GM21529 (cell line): ENCODE data around the gene DIAPH3.

Experiments
- ATAC-seq: cut with Tn5 transposase; IDR thresholded peaks from one replicate; pipeline ENCODE4 v1.9.1; 2021; ENCODE audit not compliant: unreplicated experiment

The DIAPH3 gene

DNA sequence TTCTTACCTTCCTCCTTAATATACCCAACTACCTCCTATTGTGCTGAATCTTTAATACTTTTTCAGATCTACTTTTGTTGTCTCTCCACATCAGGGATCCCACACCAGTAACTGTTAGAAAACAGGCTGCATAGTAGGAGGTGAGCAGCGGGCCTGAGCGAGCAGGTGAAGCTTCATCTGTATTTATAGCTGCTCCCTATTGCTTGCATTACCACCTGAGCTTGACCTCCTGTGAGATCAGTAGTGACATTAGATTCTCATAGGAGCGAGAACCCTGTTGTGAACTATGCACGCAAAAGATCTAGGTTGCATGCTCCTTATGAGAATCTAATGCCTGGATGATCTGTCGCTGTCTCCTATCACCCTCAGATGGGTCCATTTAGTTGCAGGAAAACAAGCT is 279.8 kb downstream of the DIAPH3 start:
- no peak for ATAC-seq

DNA sequence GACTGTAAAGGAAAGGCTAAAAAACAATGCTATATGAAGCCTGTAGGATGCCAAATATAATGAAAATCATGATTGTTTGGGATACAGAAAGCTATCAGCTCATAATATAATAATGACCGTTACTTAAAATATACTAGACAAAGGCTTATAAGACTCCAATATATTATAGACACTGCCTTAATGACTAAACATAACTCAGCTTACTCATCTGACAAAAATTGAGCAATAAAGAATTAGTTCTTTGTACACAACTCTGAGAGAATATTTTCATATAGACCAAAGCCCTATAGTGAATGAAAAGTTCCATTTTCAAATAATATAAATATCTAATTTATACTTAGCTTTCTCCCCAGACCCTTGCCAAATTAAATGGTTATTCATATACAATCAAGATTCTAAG is 283.3 kb downstream of the DIAPH3 start:
- ATAC-seq, result no peak

GRCh38 chr13:59879281-59879680 is 284.4 kb downstream of the DIAPH3 start:
- no peak for ATAC-seq

GRCh38 chr13:59877933-59878332 is 285.8 kb downstream of the DIAPH3 start:
- ATAC-seq, result no peak

GRCh38 chr13:59874973-59875372 is 288.8 kb downstream of the DIAPH3 start:
- no peak for ATAC-seq

- ATAC-seq, result no peak
These were observed 289.9 kb downstream of the DIAPH3 start for GRCh38 chr13:59873856-59874255.

GRCh38 chr13:59873309-59873708 is 290.4 kb downstream of the DIAPH3 start:
- no peak for ATAC-seq

DNA sequence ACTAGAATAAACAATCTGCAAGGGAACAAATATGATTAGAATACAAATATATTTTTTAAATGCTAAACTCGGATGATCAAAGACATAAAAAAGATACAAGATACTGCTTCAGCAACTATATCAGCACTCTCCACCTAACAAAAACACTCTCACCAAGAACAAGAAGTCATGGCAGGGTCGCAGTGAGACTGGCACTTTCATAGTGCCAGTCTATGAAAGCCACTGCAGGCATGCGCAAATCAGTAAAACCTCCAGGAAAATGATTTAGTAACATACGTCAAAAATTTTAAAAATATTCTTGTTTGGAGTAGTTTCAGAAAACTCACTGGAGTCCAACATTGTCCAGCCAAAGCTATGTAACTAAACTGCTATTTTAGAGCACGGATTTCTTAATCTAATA is 295.9 kb downstream of the DIAPH3 start:
- ATAC-seq, result no peak

DNA sequence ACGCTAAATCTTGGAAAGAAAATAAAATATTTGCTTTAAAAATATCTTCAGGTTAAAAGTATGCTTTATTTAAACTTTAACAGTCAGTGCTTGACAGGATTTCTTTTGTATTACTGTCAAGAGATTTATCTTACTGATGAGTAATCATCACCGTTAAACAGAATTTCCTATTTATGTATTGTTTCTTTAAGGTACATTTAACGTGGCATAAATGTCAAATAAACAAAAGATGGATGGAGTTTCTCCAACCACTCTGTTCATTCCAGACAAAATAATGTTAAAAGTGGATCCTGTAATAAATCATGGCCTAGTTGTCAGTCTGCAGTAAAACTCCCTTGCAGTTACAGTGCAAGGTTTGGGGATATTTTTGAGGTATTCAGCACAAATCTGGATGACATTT is 298.3 kb downstream of the DIAPH3 start:
- ATAC-seq, result no peak

DNA sequence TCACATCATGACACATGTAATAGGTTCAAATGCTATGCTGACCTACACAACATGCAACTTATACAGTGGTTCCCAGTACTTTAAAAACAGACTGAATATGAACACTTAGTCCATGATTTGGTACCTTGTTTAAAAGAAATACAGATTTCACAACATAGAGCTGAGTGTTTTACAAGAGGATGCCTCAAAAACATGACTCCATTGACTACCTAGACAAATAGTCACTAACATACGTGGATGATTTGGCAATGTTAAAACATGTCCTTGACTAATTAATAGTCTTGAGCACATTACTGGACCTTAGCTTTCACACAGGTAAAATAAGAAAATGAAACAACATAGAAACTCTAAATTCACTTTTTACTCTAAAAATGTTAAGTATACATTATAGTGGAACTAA is 300.1 kb downstream of the DIAPH3 start:
- ATAC-seq, result no peak

DNA sequence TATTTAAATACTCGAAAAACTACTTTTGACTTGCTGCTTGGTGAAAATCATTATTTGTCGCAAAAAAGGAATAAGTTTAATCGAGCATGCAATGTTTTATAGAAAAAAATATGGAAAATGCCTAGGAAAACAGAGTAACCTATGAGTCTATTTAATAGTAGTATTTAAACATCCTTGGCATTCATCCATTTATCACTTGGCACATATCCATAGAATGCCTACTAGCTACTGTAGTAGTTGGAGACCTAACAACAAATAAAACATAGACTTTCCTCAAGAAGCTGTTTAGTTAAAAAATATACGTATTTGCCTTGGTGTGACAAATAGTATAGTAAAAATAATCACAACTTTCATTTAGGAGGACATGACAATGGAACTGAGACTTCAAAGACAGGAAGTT is 302.1 kb downstream of the DIAPH3 start:
- ATAC-seq, result no peak

- no peak for ATAC-seq
These were observed 307.4 kb downstream of the DIAPH3 start for GRCh38 chr13:59856281-59856810.

DNA sequence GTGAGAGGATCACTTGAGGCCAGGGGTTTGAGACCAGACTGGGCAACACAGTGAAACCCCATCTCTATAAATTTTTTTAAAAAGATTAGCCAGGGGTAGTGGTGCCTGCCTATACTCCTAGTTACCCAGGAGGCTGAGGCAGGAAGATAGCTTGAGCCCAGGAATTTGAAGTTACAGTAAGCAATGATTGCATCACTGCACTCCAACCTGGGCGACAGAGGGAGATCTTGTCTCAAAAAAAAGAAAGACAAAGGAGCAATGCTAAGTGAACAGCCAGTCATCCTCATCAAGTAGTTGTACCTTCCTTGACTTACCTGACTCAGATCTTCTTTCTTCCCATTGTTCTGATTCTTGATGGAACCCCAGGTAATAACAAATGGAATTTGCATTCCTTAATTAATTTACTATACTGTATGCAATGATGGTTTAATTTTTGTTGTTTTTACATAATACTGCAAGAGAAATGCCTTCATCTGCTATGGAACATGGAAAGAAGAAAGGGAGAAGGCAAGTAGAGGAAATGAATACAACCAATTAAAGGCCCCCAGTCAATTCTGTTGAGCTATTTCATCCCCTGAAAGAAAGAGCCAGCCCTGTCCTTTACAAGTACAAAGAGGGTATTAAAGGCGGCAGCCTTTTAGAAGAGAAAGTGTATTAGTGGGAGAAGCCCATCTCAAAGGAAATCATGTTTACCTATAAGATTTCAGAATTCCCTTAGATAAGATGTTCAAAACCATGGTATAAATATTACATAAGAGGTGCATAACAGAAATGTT is 316.7 kb downstream of the DIAPH3 start:
- no peak for ATAC-seq

- no peak for ATAC-seq
These were observed 320.7 kb downstream of the DIAPH3 start for GRCh38 chr13:59843040-59843439.

DNA sequence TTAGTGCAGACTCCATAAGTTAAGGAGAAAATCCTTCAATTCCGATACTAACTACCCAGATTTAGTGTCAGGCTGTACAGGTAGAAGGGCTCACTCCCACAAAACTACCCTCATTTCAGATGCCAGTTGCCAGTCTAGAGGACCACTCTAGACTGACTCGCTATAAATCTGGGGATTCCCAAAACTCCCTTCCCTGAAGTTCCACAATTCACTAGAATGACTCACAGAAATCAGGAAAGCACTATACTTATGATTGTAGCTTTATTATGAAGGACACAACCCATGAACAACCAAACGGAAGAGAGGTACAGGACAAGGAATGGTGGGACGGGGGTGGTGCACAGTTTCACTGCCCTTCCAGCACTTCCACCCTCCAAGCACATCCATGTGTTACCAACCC is 321.2 kb downstream of the DIAPH3 start:
- ATAC-seq, result no peak

GRCh38 chr13:59839186-59839585 is 324.5 kb downstream of the DIAPH3 start:
- no peak for ATAC-seq

DNA sequence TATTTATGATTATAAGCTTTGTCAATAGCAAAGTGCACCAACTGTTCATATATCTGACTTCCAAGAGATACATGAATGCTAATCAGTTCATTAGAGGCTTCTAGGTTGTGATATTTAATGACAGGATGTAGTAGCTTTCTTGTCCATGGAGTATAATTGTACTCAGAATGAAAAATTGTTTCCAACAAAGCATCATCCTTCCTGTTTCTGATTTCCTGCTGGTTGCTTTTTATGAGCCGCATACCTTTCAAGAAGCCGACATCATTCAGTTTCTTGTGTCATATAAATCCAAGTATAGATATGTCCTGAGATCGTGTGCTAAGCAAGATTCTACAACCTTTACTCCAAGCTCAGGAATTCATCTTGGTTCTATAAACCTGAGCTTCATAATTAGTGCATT is 326.6 kb downstream of the DIAPH3 start:
- ATAC-seq, result no peak

GRCh38 chr13:59835569-59835968 is 328.2 kb downstream of the DIAPH3 start:
- no peak for ATAC-seq

DNA sequence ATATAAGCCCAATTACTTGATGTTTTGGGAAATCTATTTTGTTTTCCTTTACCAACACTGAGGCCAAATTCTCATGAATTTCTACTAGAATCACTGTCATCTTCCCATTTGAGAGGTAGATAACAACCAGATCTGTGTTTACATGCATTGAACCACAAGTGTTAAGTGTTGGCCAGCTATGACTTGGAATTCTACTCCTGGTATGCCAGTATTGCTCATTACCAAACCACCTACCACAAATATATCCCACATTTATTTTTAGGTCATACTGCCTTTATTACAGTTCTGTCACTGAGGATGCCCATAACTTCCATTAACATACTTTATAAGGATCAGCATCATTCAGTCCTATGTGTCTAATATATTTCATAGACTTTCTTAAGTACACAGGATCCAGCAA is 328.9 kb downstream of the DIAPH3 start:
- ATAC-seq, result no peak

DNA sequence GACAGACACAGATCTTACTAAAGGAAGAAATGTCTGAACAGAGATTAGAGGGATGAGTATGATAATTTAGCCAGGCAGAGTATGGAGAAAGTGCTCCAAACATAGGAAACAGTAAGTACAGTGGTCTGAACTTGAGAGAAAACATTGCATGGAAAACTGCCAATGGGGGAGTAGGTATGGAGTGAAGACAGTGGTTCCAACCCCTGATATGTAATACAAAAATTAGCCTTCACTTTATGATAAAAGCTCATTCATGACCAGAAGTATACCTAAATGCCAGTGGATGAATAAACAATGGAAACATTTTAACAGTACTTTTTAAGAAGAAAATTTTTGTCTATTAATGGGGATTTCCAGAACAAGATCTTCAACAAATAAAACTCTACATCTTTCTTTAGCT is 334.0 kb downstream of the DIAPH3 start:
- no peak for ATAC-seq

GRCh38 chr13:59823486-59823885 is 340.2 kb downstream of the DIAPH3 start:
- ATAC-seq, result no peak

GRCh38 chr13:59809564-59809963 is 354.2 kb downstream of the DIAPH3 start:
- no peak for ATAC-seq

DNA sequence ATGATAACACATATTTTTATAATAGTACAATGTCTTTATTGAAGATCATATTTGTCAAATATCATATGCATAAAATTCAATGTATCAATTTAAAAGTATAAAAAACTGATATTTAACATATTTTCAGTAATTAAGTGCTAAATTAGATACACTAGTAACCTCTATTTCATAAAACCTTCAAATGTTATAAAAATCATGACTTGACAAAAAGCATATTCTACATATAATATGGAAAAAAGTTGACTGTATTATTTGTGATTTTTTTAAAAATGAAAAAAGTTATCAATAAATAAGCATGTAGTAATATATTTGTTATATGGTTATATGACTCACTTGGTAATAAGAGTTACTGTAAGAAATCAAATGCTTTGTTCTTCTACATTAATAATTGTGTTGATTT is 356.9 kb downstream of the DIAPH3 start:
- ATAC-seq, result no peak
